ENCODE results near the gene HPX. TPM values are rescaled to one million over a fixed set of nuclear protein-coding genes. Genes with fewer than 3 reads are reported as not detected.
"Not testable (repeated sequence)": the region's sequence is repeated elsewhere in the genome, so short reads cannot be mapped to it uniquely, and the experiment has no call there.

Gene HPX
- total RNA-seq, 1 donor from 2014 or later, result 3.4 TPM

DNA sequence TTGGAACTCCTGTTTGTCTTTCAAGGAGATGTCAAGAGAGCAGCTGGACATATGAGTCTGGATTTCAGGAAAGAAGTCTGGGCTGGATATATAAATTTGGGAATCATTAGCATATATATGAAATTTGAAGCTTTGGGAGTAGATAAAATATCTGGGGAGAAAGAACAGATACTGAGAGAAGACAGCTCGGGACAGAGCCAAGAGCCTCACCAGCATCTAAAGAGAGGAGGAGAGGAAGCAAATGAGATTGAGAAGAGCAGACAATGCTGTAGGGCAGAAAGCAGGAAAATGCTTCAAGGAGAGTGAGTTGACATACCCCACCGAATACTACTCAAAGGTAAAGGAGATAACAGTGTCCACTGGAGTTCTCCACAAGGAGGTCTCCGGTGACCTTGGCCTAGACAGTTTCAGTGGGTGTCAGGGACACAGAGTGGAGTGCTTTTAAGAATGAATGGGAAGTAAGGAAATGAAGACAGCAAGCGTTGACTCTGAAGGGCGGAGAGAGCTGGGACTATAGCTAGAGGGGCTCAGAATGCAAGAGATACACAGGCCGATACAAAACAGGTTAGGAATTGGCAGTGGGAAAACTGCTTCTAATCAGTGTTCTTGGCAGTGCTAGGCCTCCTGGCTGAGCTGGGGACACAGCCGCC lies 22.8 kb downstream of the HPX start:
- DNase-seq (ENCODE audit: low spot score), result peak; percentile 75

DNA sequence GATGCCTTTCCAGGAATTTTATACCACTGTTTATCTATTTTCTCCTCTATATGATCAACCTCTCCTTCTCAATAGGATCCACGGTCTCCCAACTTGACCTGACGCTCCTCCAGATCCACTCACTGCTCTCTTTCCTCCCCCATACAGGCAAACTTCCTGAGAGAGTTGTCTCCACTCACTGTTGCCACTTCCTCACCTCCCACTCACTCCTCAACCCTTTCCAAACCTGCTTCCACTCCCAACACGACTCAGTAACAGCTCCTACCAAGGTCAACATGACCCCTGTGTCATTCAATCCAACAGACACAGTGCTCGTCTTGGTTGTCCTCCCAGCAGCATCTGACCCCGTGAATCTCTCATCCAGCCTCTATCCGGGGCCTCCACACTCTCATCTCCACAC lies 25.0 kb downstream of the HPX start:
- DNase-seq (ENCODE audit: low spot score), result no peak

DNA sequence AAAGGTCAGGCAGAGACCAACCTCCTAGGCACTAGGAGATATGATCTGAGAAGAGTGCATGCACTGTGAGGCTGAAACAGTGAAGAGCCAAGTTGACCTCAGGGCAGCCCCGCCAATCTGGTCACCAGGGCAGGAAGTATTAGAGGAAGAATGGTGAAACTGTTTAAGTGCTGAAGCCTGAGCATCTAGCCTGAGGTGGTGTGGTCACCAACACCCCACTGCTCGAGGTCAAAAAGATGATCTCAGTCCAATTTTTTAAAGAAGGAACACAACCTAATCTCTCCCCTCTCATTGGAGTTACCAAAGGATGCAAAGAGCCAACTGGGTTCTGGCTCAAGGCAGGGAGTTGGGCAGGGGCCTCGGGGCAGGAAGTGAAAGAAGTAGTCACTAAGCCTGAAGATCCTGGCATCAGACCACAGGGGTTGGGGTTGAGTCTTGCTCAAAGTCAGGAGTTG lies 25.9 kb downstream of the HPX start:
- DNase-seq (ENCODE audit: low spot score), result no peak

DNA sequence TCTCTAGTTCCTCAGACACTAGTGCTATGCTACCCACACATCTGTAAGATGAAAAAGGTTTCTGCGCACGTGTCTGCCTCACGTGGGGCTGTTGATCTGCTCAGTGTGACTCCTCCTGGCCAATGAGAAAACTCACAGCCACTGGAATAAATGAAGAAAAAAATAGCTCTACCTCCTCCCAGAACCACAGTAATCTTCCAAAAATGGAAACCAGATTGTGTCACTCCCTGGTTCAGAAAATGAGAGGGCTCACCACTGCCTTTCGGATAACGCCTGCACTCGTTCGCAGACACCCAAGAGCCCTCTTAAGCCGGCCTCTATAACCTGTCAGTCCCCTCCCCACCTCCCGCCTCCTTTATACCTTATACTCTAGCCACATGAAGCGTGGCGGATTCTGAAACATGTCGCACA lies 27.0 kb downstream of the HPX start:
- DNase-seq (ENCODE audit: low spot score), result no peak

DNA sequence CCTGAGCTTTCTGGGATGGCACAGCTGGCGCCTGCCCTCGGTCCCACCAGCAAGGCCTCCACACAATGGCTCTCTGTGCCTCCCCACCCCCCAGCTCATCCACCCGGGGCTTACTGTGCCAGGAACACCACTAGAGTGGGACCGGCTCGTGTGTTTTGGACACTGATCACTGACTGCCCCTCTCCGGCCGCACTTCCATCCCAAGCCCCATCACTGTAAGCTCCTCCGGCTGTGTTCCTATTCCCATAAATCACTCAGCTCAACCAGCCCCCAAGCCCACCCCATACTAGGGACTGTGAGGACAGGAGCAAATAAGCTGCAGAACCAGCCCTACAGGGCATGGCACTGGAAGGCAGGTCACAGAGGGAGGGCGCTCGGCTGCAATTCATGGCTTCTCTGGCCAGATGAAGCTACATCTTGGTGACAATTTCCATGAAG lies 29.2 kb downstream of the HPX start:
- DNase-seq (ENCODE audit: low spot score), result no peak

DNA sequence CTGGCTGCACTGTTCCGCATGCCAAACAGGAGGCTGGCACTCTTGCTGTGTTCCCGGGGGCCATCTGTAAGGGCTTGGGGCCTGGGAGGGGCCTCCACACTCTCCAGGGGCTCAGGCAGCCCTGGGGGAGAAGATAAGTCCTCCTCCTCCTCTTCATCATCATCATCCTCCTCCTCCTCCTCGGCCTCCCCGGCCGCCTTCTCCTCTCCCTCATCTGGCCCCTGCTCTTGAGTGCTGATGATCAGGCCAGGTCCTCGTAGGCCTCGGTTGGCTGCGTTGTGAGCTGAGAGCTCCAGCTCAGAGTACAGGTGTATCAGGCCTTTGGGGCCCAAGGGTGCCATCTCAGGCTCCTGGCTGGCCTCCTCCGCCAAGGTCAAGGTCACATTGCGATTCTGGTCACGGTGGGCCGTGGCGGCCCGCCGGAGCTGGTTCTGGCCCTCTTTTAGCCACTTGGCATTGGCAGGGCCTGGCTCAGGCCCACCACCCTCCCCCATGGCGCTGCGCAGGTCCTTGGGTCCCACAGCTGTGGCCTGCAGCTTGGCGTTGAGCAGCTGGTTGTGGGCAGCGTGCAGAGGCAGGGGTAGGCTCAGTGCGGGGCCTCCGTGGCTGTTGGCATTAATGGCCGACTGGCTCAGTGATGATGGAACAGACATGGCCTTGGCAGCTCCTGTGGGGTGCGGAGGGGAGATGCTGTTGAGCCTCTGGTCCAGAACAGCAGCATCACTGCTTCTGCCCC lies 29.9 kb downstream of the HPX start:
- no peak for DNase-seq (ENCODE audit: low spot score)

DNA sequence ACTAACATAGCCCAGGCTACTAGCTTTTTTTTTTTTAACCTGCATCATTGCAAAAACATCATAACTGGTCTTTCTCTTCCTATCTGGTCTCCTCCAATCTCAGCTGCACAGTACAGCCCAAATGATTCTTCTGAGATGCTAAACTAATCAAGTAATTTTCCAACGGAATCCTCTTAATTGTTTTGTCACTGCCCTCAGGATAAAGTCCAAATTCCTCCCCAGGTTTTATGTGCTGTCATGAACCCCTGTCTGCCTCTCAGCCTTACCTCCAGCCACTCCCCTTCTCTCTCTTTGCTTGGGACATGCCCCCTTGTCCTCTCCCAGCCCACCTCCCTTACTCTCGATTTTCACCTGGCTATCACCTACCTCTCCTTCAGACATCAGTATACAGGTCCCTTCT lies 34.4 kb downstream of the HPX start:
- no peak for DNase-seq (ENCODE audit: low spot score)

DNA sequence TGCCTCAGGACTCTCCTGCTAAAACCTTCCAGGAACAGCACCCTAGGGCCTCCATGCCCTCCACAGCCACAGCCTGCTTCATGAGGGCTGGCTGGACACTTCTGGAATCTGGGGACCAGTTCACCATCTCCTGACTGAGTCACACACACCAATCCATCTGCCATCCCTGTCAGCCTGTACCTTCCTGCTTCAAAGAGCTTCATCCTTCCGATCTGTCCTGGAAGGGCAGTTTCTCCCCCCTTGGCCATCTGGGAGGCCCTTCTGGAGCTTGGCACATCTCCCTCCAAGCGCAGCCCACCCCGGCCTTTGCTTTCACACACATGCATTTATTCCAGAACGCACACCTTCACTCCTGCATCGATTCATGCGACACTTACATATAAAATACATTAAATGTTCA lies 34.9 kb downstream of the HPX start:
- DNase-seq (ENCODE audit: low spot score), result no peak

DNA sequence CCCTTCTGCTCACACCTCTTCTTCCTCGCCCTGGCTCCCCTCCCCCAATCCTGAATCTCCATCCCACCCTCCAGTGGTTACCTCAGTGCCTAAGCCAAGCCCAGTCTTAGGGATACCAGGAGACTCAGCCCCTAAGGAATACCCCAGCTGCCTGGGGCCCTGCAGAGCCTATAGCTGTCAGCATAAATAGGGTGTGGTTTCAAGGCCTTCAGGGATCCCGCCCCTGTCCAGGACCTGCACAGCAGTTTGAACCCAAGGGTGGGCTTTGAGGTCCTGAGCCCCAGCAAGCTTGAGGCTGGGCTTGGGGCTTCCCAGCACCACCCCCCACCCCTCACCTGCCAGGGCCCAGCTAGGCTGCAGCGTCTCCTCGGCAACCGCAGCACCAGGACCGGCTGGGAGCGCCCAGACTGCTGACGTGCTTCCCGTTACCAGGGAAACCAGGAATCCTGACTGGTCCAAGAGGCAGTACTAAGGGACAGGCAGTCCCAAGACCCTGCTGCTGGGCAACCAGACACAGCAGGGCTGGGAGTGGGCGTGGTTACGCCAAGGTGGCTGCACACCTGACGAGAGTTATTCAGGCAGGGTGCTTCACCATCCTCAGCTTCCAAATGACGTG lies 35.6 kb downstream of the HPX start:
- peak; percentile 71 for DNase-seq (ENCODE audit: low spot score)

DNA sequence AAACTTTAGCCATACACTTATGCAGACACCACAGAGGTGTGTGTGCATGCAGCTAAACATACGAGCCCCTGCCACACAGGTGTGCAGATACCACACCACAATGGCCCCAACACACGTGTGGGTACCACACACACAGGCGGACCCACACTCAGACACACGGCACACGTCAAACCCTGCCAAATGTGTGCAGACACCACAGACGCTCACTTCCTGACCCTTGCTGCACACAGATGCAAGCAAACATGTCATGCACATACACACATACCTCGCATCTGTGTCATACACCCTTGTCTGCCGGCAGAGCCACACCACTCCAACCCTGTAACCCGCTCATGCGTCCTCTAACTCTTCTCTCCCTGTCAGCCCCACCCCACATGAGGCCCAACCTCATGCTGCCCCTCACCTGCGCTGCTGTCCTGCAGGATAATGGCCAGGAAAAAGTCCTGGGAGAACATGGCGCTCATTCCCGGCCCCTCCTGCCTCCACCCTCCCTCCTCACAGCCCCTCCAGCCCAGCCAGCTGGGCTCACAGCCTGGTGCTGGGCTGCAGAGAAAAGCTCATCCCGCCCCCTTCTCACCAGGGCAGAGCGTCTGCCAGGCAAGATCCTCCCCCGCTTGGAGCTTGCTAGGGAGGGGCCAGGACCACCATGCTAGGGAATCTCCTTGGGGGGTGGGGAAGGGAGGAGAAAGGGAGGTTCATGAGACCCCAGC lies 36.3 kb downstream of the HPX start:
- DNase-seq (ENCODE audit: low spot score), result peak; percentile 27

DNA sequence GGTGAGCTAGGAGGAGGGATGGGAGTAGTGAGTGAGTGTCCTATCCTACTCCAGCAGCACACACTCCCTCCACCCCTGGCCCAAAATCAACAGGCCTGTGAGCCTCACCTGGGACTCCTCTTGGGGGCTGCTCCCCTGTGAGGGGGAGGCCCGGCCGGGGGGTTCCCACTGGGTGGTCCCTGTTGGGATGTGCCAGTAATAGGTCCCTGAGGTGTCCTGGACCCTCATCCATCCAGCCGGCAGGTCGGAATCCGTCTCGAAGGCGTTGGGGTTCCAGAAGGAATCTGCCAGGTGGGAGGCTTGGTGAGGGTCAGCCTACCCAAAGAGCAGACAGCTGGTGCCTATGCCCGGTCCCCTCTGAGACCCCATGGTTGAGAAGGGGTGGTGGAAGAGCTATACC lies 37.2 kb downstream of the HPX start:
- DNase-seq (ENCODE audit: low spot score), result no peak

DNA sequence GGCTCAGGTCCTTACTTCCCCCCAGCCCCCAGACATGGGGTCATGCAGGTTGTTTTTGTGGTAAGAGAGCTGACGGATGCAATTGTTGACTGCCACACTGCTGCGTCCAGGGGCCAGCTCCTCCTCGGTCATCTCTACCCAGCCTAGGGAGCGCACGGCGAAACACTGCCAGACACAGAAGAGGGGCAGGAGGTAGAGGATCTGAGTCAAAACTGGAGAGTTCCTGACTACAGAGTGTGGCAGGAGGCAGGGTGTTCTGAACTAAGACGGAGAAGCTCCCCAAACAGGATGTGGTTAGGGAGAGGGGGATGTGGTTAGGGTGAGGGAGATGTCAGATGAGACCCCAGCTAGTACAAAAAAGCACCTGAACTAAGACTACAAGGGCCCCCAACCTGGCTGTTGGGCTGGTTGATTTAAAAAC lies 38.2 kb downstream of the HPX start:
- no peak for DNase-seq (ENCODE audit: low spot score)

DNA sequence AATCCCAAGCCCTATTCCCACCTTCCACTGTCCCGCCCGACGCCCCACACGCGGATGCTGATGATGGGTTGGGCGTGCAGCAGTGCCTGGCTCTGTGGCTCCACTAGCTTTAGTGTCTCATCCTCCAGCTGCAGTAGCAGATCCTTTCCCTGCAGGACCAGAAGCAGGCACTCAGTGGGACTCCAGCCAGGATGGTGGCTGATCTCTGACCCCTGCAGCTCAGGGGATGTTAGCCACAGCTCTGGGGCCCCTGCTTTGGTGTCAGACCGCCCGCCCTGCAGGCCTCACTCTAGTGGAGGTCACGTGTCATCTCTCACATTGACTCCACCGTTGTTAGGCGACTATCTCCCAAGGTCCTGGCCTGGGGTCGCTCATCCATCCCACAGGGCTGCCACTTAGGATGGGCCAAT lies 38.7 kb downstream of the HPX start:
- DNase-seq (ENCODE audit: low spot score), result no peak

DNA sequence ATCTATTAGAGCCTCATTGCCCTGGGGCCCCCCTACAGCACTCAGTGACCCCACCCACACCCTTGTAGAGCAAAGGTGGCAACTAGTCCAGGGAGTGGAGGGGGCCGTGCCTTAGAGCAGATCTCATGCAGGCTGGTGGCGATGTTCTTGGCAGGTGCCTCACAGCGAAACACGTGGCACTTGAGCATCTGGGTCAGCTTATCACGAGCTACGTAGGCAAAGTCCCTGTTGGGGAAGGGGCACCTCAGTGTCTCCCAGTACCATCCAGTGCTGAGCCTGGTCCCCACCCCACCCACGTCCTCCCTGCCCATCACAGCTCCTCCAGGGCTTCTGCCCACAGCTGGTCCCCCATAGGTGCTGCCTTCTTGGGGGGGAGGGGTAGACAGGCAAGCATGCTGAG lies 39.3 kb downstream of the HPX start:
- DNase-seq (ENCODE audit: low spot score), result no peak

DNA sequence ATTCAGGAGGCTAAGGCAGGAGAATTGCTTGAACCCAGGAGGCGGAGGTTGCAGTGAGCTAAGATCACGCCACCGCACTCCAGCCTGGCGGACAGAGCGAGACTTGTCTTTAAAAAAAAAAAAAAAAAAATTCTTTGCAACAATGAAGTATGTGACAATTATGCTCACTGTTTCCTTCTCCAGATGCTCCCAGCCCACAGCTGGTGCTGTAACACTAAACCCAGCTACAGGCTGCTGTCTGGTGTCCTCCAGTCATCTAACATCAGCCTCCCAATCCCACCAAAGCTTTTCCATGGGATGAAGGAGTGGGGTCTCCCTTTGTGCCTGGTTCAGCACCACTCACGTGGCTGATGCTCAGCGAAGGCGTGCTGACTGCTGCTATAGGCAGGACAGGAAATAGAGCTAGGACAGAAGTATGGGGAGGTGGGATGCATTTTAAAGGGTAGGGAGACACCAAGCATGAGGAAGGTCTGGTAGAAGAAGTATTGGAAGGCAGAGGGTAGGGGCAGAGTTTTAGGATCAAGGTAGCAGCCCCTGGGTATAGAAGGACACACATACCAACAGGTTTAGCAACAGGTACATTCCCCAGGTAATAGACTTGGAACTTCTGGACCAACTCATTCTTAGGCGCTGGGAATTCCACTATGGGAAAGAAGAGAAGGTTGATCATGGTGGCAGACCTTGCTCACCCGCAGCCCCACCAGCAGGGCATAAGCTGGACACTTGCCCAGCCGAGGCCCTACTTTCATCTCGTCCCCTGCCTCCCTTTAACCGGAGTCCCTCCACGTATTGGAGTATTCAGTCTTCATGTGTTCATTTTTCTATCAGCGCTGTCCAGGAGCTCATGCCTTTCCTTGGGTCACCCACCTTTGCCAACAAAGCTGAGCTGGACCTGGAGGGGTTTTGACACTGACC lies 40.1 kb downstream of the HPX start:
- DNase-seq (ENCODE audit: low spot score), result no peak

DNA sequence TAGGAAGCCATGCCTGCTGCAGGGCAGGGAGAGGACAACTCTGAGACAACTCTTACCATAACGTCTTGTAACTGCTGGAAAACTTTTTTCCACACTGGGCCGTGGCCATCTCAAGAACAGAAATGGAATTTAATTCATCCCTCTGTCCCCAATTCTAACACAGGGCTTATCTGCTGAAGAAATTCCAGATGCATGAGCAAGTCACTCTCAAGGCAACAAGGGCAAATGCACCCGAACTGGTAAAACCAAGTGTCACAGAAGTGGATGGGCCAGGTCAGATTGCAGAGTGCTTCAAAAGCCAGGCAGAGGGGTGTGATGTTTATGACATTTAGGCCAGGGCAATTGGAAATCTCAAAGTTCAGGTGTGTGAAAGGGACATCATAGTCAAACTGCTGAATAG lies 43.2 kb downstream of the HPX start:
- peak; percentile 63 for DNase-seq (ENCODE audit: low spot score)

DNA sequence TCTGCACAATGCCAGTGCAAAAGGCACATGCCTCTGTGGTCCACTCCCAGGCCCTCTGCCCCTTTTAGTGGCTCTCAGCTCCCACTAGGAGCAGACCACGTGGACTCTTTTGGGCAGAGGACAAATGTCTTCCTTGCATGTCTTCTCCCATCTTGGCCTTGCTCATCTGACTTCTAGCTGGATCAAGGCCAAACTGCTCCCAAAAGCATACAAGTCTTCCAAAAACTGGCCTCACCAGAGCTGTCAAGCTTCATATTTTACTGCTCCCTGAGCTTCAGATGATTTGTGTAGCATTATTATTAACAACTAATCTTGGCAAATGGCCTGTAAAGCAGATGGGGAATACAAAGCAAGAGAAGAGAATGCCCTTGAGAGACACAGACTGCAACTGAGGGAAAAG lies 43.6 kb downstream of the HPX start:
- peak; percentile 44 for DNase-seq (ENCODE audit: low spot score)

DNA sequence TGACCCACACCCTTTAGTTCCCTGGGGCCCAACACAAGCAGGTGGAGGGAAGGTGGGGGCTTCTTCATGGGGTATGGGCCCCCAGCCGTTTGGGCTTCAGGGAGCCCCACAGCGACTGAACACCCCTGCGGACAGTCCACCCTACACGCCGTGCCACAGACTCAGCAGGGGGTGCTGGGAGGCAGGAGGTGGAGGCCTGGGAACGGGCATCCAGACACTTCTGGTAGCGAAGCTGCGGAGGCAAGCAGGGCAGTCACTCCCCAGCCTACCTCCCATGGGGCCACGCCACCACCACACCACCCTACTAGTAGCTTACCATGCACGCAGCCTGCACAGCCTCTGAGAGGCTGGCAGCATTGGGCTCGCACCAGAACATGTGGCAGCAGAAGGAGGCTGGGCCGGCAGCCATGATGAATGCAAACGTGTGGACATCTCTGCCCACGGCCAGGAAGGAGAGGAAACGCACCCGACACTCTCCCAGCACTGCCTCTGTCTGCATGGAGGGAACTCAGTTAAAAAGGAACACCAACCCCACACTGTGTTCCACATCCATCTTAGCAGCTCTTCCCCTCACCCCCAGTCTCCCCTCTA lies 45.2 kb downstream of the HPX start:
- no peak for DNase-seq (ENCODE audit: low spot score)

DNA sequence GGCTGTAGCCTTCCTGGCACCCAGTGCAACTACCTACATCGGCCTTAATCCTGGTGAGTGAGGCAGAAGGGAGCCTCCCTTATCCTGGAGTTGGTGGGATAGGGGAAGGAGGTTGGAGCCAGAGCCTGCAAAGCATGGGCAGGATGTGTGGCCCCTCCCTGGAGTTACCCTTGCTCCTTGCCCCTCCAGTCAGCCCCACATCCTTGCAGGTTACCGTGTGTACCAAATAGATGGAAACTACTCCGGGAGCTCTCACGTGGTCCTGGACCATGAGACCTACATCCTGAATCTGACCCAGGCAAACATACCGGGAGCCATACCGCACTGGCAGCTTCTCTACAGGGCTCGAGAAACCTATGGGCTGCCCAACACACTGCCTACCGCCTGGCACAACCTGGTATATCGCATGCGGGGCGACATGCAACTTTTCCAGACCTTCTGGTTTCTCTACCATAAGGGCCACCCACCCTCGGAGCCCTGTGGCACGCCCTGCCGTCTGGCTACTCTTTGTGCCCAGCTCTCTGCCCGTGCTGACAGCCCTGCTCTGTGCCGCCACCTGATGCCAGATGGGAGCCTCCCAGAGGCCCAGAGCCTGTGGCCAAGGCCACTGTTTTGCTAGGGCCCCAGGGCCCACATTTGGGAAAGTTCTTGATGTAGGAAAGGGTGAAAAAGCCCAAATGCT lies 46.7 kb downstream of the HPX start:
- DNase-seq (ENCODE audit: low spot score), result no peak

DNA sequence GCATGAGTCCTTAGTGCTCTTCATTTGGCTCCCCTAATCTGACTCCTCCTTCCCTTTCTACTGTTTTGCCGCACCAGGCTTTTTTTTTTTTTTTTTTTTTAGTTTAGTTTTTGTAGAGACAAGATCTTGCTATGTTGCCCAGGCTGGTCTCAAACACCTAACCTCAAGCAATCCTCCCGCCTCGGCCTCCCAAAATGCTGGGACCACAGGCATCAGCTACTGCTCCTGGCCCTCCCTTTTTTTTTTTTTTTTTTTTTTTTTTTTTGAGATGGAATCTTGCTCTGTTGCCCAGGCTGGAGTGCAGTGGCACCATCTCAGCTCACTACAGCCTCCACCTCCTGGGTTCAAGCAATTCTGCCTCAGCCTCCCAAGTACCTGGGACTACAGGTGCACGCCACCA lies 48.5 kb downstream of the HPX start:
- DNase-seq (ENCODE audit: low spot score), result not testable (repeated sequence)
